Stimulated activated CD8-positive, alpha-beta memory T cell treated with anti-CD3 and anti-CD28 coated beads, Interleukin-12 subunit alpha, Interleukin-12 subunit beta, amount 100 ng/mL, for 1 hour (primary cell): ENCODE data around the gene USP48.

ENCODE experiments used
- DNase-seq: peaks from one replicate; pipeline ENCODE4 v3.0.0-alpha.2; 2020; ENCODE audit warnings: low read depth

The USP48 gene

GRCh38 chr1:21652937-21653743, 129.8 kb downstream of the USP48 start:
- no peak for DNase-seq

- no peak for DNase-seq
Measured at GRCh38 chr1:21652101-21652936, 130.6 kb downstream of the USP48 start.

GRCh38 chr1:21651214-21652042, 131.5 kb downstream of the USP48 start:
- DNase-seq = no peak

GRCh38 chr1:21650400-21650799, 132.5 kb downstream of the USP48 start:
- DNase-seq = no peak

GRCh38 chr1:21649315-21649714, 133.6 kb downstream of the USP48 start:
- no peak for DNase-seq

GRCh38 chr1:21648791-21649190, 134.2 kb downstream of the USP48 start:
- DNase-seq = no peak

- no peak for DNase-seq
Measured at GRCh38 chr1:21648352-21648730, 134.6 kb downstream of the USP48 start.

- DNase-seq = no peak
Measured at GRCh38 chr1:21647431-21648351, 135.3 kb downstream of the USP48 start.

GRCh38 chr1:21645550-21645949, 137.4 kb downstream of the USP48 start:
- DNase-seq = no peak

- DNase-seq = no peak
Measured at GRCh38 chr1:21644906-21645305, 138.0 kb downstream of the USP48 start.

GRCh38 chr1:21644348-21644747, 138.6 kb downstream of the USP48 start:
- no peak for DNase-seq

- DNase-seq = no peak
Measured at GRCh38 chr1:21643624-21644023, 139.3 kb downstream of the USP48 start.

GRCh38 chr1:21641967-21642739, 140.8 kb downstream of the USP48 start:
- no peak for DNase-seq

- DNase-seq = no peak
Measured at GRCh38 chr1:21641537-21641936, 141.4 kb downstream of the USP48 start.

GRCh38 chr1:21641076-21641475, 141.9 kb downstream of the USP48 start:
- DNase-seq = no peak

GRCh38 chr1:21640653-21641052, 142.3 kb downstream of the USP48 start:
- no peak for DNase-seq

GRCh38 chr1:21639594-21640041, 143.3 kb downstream of the USP48 start:
- DNase-seq = no peak

- no peak for DNase-seq
Measured at GRCh38 chr1:21638531-21639341, 144.2 kb downstream of the USP48 start.

- no peak for DNase-seq
Measured at GRCh38 chr1:21637514-21637913, 145.4 kb downstream of the USP48 start.

GRCh38 chr1:21636029-21636428, 146.9 kb downstream of the USP48 start:
- DNase-seq = no peak
